Thymus (tissue), 11 donors: ENCODE measurements around the gene KRTAP10-8. TPM values are rescaled to one million over a fixed set of nuclear protein-coding genes. Genes with fewer than 3 reads are reported as not detected.
"Not testable (repeated sequence)": the region's sequence is repeated elsewhere in the genome, so short reads cannot be mapped to it uniquely, and the experiment has no call there.

Experiments
- DNase-seq, 9 donors: peaks; one replicate each; pipeline ENCODE4 v3.0.0-alpha.2; 2013; ENCODE audit warnings: low spot score in 9 of 9, low read depth in 6 of 9, missing footprints in 1 of 9
- H3K27ac ChIP-seq, 2 donors: one replicate each; pipeline ENCODE4 v1.5.1; 2013; ENCODE audit warnings: control low read depth in 1 of 2, low read depth in 1 of 2, low read length in 1 of 2, mild to moderate bottlenecking in 1 of 2, moderate library complexity in 1 of 2
- H3K27me3 ChIP-seq, 2 donors: one replicate each; pipeline ENCODE4 v1.5.1; 2013; ENCODE audit warnings: low read length in 1 of 2; ENCODE audit not compliant: control insufficient read depth in 2 of 2, insufficient read depth in 1 of 2
- H3K36me3 ChIP-seq, 2 donors: one replicate each; pipeline ENCODE4 v1.5.1; 2013; ENCODE audit warnings: low read length in 1 of 2, mild to moderate bottlenecking in 1 of 2, moderate library complexity in 1 of 2; ENCODE audit not compliant: control insufficient read depth in 2 of 2, insufficient read depth in 2 of 2
- H3K4me1 ChIP-seq, 2 donors: one replicate each; pipeline ENCODE4 v1.5.1; 2013; ENCODE audit warnings: low read length in 2 of 2; ENCODE audit not compliant: control insufficient read depth in 2 of 2, insufficient read depth in 2 of 2
- H3K4me3 ChIP-seq, 2 donors: one replicate each; pipeline ENCODE4 v1.5.1; 2013; ENCODE audit warnings: low read length in 2 of 2, control low read depth in 1 of 2, mild to moderate bottlenecking in 1 of 2
- H3K9me3 ChIP-seq, 2 donors: one replicate each; pipeline ENCODE4 v1.5.1; 2013; ENCODE audit warnings: low read length in 1 of 2, mild to moderate bottlenecking in 1 of 2; ENCODE audit not compliant: control insufficient read depth in 2 of 2, insufficient read depth in 1 of 2
- WGBS: extraction: QIAGEN DNeasy Blood & Tissue Kit; methylation state at CpG from one replicate; pipeline ENCODE4 v1.1.7; 2013; 5-methylcytosine and 5-hydroxymethylcytosine counted together
- polyA plus RNA-seq: library from polyadenylated mRNA; stranded (reverse); fragments of 200-250 nt; gene quantifications from one replicate; pipeline ENCODE4 v1.2.3, GENCODE V29; 2013
- total RNA-seq: library from RNA; stranded (reverse); fragments of 120-200 nt; gene quantifications from one replicate; pipeline ENCODE4 v1.2.4, GENCODE V29; 2013
- donor health status: healthy.

KRTAP10-8 gene
- total and polyA plus RNA-seq, 2 donors = not detected

GRCh38 chr21:44571296-44571695, 40.6 kb upstream of the KRTAP10-8 start:
- H3K27me3 ChIP-seq = peaks cover 0 to 4% of the 10 kb centered on the region in 2 donors
- H3K27ac ChIP-seq = no peak overlapping the region
- no peaks in the 10 kb centered on the region for H3K36me3 ChIP-seq
- WGBS = 85% methylated on average over 4 of the region's 4 CpGs
- no peaks in the 10 kb centered on the region for H3K4me1 ChIP-seq
- no peak for DNase-seq
- peaks cover 0 to 14% of the 10 kb centered on the region in 2 donors for H3K9me3 ChIP-seq
- H3K4me3 ChIP-seq = no peak overlapping the region

DNA sequence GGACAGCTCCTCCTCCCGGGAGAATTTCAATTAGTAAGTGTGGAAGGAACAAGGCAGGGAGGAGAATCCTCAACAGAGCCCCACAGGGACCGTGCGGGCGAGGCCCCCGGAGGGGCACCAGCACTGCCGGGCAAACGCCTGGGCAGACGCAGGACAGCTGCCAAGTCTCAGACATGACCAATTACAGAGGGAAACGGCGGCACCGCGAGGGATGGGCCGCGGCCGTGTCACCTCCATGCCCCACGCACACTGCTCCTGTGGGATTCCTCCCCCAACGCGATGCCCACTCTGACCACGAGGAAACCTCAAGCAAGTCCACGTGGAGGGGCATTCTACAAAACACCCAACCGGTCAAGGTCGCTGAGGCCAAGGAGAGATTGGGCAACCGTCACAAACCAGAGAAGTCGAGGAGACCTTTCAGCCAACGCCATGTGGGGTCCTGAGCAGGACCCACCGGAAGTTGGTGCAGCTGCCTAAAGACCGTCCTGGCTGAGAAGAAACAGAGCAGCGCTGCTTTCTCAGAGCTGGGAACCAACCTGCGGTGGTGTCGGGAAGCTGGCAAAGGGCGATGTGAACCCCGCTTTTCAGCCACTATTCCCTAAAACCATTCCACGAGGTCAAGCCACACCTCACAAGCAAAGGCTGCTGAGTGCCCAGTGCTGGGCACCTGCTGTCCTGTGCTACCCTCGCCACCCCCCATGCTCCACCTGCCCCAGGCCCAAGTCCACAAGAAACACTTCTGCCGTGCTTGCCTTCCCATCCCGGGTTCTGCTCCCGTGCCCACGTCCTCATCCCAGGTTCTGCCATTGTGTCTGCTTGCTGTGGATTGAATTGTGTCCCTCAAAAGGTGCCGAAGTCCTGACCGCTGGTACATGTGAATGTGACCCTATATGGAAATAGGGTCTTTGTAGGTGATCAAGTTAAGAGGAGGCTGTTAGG, 39.8 kb upstream of the KRTAP10-8 start:
- no peak for DNase-seq
- WGBS = 92% methylated on average over 40 of the region's 40 CpGs
- H3K9me3 ChIP-seq = peaks cover 1 to 14% of the 10 kb centered on the region in 2 donors
- no peaks in the 10 kb centered on the region for H3K4me1 ChIP-seq
- H3K27ac ChIP-seq = no peak overlapping the region
- H3K36me3 ChIP-seq = no peaks in the 10 kb centered on the region
- no peak overlapping the region for H3K4me3 ChIP-seq
- H3K27me3 ChIP-seq = peaks cover 0 to 4% of the 10 kb centered on the region in 2 donors

DNA sequence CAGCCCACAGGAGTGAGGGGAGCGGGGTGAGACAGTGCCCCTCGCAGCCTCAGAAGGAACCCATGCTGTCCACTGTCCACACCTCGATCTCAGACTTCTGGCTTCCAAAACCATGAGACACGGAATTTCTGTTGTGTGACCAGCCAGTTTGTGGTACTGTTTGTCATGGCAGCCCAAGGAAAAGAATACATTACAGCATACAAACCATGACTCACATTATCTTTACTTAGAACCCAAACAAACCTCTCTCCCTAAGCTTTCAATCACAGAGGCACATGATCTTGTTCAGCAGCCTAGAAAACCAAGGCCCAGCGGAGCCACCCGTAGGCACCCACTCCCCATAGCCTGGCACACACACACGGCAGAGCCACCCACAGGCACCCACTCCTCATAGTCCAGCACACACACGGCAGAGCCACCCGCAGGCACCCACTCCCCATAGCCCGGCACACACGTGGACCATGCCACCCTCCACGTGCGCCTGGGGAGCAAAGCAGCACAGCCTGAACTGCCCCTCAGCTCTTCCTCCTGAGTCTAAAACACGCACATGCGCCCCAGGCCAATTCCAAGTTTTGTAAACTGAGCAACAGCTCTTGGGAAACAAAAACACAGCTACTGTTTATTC, 38.8 kb upstream of the KRTAP10-8 start:
- 89% methylated on average over 15 of the region's 15 CpGs for WGBS
- Histone ChIP-seq H3K27me3 (peaks cover 0 to 4% of the 10 kb centered on the region in 2 donors), H3K9me3 (peaks cover 1 to 14% of the 10 kb centered on the region in 2 donors), H3K36me3 (no peaks in the 10 kb centered on the region), H3K4me1 (no peaks in the 10 kb centered on the region), H3K4me3 (no peak overlapping the region), H3K27ac (no peak overlapping the region)
- no peak for DNase-seq

- H3K27ac ChIP-seq, H3K36me3 ChIP-seq, H3K4me1 ChIP-seq, H3K4me3 ChIP-seq, DNase-seq, H3K27me3 ChIP-seq: not testable (repeated sequence)
- 82% methylated on average over 22 of the region's 25 CpGs for WGBS
- H3K9me3 ChIP-seq = peaks cover 1 to 17% of the 10 kb centered on the region in 2 donors
Observed at GRCh38 chr21:44573630-44574456, 38.0 kb upstream of the KRTAP10-8 start, which contains the start of gene KRTAP10-4. Gene KRTAP10-4 (plus strand): TSS chr21:44573729. CDS start chr21:44573759, 30 bp downstream.

GRCh38 chr21:44574457-44575306, 37.2 kb upstream of the KRTAP10-8 start:
- Histone ChIP-seq H3K9me3 (peaks cover 1 to 26% of the 10 kb centered on the region in 2 donors), H3K4me1 (no peaks in the 10 kb centered on the region), H3K27ac (no peak overlapping the region), H3K27me3 (peaks cover 0 to 4% of the 10 kb centered on the region in 2 donors), H3K36me3 (no peaks in the 10 kb centered on the region), H3K4me3 (no peak overlapping the region)
- no peak for DNase-seq
- 53% methylated on average over 21 of the region's 21 CpGs for WGBS

GRCh38 chr21:44575307-44576024, 36.4 kb upstream of the KRTAP10-8 start:
- no peak overlapping the region for H3K4me3 ChIP-seq
- no peaks in the 10 kb centered on the region for H3K36me3 ChIP-seq
- H3K27ac ChIP-seq = no peak overlapping the region
- WGBS = 94% methylated on average over 20 of the region's 20 CpGs
- no peaks in the 10 kb centered on the region for H3K4me1 ChIP-seq
- no peak for DNase-seq
- peaks cover 0 to 7% of the 10 kb centered on the region in 2 donors for H3K27me3 ChIP-seq
- peaks cover 3 to 31% of the 10 kb centered on the region in 2 donors for H3K9me3 ChIP-seq

DNA sequence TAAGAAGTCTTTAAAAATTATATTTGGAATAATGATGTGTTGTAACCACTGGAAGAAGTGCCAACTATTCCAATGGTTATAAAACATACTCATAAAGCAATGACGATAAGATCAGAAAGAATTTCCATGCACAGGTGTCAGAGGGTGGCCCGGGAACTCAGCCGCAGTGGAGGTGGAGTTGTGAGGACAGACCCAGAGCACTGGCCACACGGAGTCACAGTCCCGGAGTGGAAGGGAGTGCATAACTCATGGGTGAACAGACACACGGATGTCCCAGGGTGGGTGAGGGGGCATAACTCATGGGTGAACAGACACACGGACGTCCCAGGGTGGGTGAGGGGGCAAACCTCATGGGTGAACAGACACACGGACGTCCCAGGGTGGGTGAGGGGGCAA, 35.9 kb upstream of the KRTAP10-8 start:
- no peak for DNase-seq
- 93% methylated on average over 10 of the region's 10 CpGs for WGBS
- H3K4me1 ChIP-seq = no peaks in the 10 kb centered on the region
- no peaks in the 10 kb centered on the region for H3K36me3 ChIP-seq
- no peak overlapping the region for H3K27ac ChIP-seq
- H3K27me3 ChIP-seq = peaks cover 0 to 7% of the 10 kb centered on the region in 2 donors
- H3K9me3 ChIP-seq = peaks cover 4 to 33% of the 10 kb centered on the region in 2 donors
- H3K4me3 ChIP-seq = no peak overlapping the region
